ENCODE data around the gene FGF23.
A peak's percentile ranks its signal among the peaks of the same experiment; 100 is the strongest.

The FGF23 gene

DNA sequence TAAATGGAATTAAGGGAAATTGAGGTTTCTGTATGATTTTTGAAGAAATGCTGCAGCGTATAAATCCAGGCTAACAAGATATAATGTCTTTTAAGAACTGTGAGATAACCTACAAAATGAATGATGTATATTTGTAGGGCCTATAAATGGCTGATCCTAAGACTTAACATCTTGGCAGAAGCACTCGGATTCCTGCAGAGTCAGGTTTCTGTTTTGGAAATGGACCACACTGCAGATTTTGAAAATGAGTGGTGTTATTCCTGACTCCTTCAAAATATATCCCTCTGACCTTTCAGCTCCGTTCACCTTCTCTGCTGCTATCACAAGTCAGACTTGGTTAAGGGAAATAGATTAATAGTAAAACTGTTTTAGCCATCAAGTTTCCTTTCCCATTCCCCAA lies 53.5 kb downstream of the FGF23 start:
- no peak overlapping the region for H3K27ac ChIP-seq (ENCODE audit: low read depth, low read length)
- H3K4me1 ChIP-seq (ENCODE audit: control insufficient read depth, insufficient read depth, low read length): peaks cover 2% of the 10 kb centered on the region
- H3K4me3 ChIP-seq (ENCODE audit: low read length): no peak overlapping the region
- no peak overlapping the region for H3K9ac ChIP-seq (ENCODE audit: low read length)
- H3K27me3 ChIP-seq (ENCODE audit: control insufficient read depth, insufficient read depth, low read length): no peaks in the 10 kb centered on the region
- H3K36me3 ChIP-seq (ENCODE audit: control insufficient read depth, insufficient read depth, low read length): peaks cover 3% of the 10 kb centered on the region

DNA sequence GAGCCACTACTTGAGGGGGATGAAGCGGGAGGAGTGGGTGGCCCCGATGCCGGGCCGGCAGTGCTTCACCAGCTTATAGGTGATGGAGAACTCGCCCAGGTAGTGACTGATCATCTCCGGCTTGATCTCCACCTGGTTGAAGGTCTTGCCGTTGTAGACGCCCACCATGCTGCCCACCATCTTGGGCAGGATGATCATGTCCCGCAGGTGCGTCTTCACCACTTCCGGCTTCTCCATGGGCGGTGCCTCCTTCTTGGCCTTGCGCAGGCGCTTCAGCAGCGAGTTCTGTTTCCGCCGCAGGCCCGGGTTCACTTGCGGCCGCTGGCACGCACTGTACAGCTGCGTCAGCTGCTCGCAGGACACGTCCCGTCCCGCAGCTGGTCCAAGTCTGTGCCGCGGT lies 55.1 kb downstream of the FGF23 start:
- Histone ChIP-seq H3K4me3 (ENCODE audit: low read length) (no peak overlapping the region), H3K4me1 (ENCODE audit: control insufficient read depth, insufficient read depth, low read length) (peaks cover 8% of the 10 kb centered on the region), H3K9ac (ENCODE audit: low read length) (no peak overlapping the region)

DNA sequence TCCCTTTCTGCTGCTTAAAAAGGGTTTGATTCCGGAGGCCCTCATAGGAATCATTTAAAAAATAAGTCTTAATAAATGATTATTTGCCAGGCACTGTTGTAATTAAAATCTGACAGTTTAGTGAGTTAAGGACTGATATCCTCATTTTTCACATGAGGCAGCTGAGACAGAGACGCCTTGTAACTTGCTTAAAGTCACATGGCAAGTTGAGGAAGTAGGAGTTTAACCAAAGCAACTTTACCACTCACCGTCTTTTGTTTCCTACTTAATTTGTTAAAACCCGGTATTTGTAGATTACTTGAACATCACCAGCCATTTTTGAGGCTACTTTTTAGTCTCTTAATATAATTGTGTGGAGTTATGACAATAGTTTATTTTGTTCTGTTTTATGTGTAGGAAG lies 56.1 kb downstream of the FGF23 start:
- Histone ChIP-seq H3K4me1 (ENCODE audit: control insufficient read depth, insufficient read depth, low read length) (peaks cover 8% of the 10 kb centered on the region), H3K27me3 (ENCODE audit: control insufficient read depth, insufficient read depth, low read length) (no peaks in the 10 kb centered on the region), H3K27ac (ENCODE audit: low read depth, low read length) (no peak overlapping the region), H3K36me3 (ENCODE audit: control insufficient read depth, insufficient read depth, low read length) (no peaks in the 10 kb centered on the region), H3K4me3 (ENCODE audit: low read length) (no peak overlapping the region), H3K9ac (ENCODE audit: low read length) (no peak overlapping the region)

More for the DNA sequence above, 55.1 kb downstream of the FGF23 start:
- Histone ChIP-seq H3K27me3 (ENCODE audit: control insufficient read depth, insufficient read depth, low read length) (no peaks in the 10 kb centered on the region), H3K27ac (ENCODE audit: low read depth, low read length) (no peak overlapping the region), H3K36me3 (ENCODE audit: control insufficient read depth, insufficient read depth, low read length) (no peaks in the 10 kb centered on the region)

DNA sequence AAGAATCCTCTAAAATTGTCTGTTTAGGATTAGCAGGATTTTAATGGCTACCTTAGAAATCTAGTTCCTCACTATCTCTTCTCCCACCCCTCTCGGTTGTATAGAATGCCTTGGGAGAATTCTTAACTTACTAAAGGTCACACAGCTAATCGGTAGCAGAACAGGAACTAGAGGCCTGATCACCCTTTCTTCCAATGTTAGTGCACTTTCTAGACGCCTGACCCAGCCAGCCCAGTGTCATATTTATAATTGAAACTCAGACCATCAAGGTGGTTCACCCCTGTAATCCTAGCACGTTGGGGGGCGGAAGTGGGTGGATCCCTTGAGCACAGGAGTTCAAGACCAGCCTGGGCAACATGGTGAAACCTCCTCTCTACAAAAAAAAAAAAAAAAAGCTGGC lies 56.8 kb downstream of the FGF23 start:
- Histone ChIP-seq H3K27ac (ENCODE audit: low read depth, low read length) (no peak overlapping the region), H3K36me3 (ENCODE audit: control insufficient read depth, insufficient read depth, low read length) (no peaks in the 10 kb centered on the region), H3K27me3 (ENCODE audit: control insufficient read depth, insufficient read depth, low read length) (no peaks in the 10 kb centered on the region), H3K4me1 (ENCODE audit: control insufficient read depth, insufficient read depth, low read length) (peaks cover 8% of the 10 kb centered on the region), H3K9ac (ENCODE audit: low read length) (no peak overlapping the region), H3K4me3 (ENCODE audit: low read length) (no peak overlapping the region)

DNA sequence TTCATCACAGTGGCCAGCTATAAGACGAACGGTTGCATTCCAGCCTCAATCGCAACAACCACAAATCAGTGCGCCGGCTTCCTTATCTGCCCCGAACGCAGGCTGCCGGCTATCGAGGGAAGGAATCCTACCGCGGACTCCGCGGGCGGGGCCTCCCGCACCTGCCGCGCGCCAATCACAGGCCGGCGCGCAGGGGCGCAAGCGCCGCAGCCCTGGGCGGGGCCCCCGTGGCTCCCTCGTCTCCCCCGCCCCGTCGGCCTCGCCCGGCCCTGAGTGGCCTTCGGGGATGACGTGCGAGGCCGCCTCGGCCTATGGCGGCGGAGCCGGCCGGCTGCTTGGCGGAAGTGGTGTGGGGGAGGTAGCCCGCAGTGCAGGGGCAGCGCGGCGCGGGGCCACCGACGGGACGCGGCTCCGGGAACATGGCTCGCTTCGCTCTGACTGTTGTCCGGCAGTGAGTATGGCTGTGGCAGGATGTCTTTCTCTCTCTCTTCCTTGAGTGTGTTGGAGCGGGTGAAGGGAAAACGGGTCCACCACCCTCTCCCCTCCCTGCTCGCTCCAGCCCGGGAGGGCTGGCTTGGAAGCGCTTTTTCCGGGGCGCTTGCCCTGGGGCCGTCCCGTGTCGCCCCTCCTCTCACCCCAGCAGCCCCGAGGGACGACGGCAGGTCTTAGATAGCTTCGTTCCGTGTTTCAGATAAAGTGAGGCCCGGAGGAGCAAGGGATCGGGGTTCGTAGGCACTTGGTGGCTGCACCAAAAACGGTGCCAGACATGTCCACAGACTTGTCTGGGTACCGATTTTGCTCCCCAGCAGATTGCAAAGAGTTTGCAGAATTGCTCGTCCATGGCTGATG lies 58.4 kb downstream of the FGF23 start, which contains the start of gene TIGAR:
Gene TIGAR, plus strand, starts transcription at position 361 of the 849 bp plus-strand sequence. Its CDS starts 59 bp downstream, at position 420.
- no peaks in the 10 kb centered on the region for H3K27me3 ChIP-seq (ENCODE audit: control insufficient read depth, insufficient read depth, low read length)
- H3K9ac ChIP-seq (ENCODE audit: low read length): peak within 1 kb of the TSS; percentile 77
- H3K36me3 ChIP-seq (ENCODE audit: control insufficient read depth, insufficient read depth, low read length): no peaks in the 10 kb centered on the region
- peak within 1 kb of the TSS; percentile 95 for H3K27ac ChIP-seq (ENCODE audit: low read depth, low read length)
- peak within 1 kb of the TSS; percentile 93 for H3K4me3 ChIP-seq (ENCODE audit: low read length)
- H3K4me1 ChIP-seq (ENCODE audit: control insufficient read depth, insufficient read depth, low read length): peaks cover 6% of the 10 kb centered on the region

DNA sequence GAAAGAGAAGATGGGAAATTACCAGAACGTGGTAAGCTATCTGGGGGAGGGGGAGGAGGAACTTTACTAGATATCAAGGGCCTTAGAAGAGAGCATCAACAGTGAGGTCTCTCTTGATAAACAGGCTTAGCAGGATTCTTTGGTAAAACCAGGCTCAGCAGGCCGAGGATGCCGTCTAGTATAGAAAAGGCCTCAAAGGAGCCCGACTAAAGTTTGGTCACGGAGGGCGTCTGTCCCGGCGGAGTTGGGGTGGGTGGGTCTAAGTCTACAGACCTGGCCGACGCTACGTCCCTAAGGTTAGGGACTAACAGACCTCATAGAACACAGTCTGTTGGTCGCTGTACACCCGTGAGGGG lies 59.0 kb downstream of the FGF23 start:
- peak overlapping the region; percentile 95 for H3K27ac ChIP-seq (ENCODE audit: low read depth, low read length)
- H3K4me1 ChIP-seq (ENCODE audit: control insufficient read depth, insufficient read depth, low read length): peaks cover 6% of the 10 kb centered on the region
- H3K4me3 ChIP-seq (ENCODE audit: low read length): peak overlapping the region; percentile 93
- H3K27me3 ChIP-seq (ENCODE audit: control insufficient read depth, insufficient read depth, low read length): no peaks in the 10 kb centered on the region
- H3K9ac ChIP-seq (ENCODE audit: low read length): peak overlapping the region; percentile 77
- H3K36me3 ChIP-seq (ENCODE audit: control insufficient read depth, insufficient read depth, low read length): no peaks in the 10 kb centered on the region
